MM.1S (cell line): ENCODE measurements around the gene BAIAP2L2.

ENCODE experiments used
- DNase-seq: peaks from one replicate; pipeline ENCODE4 v3.0.0-alpha.2; 2015
- H2AFZ ChIP-seq: fragments of 300-600 bp; sonication (generic); 2 replicates; pipeline ENCODE4 v1.6.0; 2016; ENCODE audit warnings: antibody characterized with exemption, low read length
- H3F3A ChIP-seq: fragments of 300-600 bp; sonication (generic); 2 replicates; pipeline ENCODE4 v1.6.1; 2016; ENCODE audit warnings: mild to moderate bottlenecking, antibody characterized with exemption, low read length, moderate library complexity, mixed read lengths; ENCODE audit not compliant: insufficient read depth
- H3K27ac ChIP-seq: fragments of 300-600 bp; sonication (generic); 2 replicates; pipeline ENCODE4 v1.5.1; 2016; ENCODE audit warnings: mild to moderate bottlenecking, low read length
- H3K27me3 ChIP-seq: fragments of 300-600 bp; sonication (generic); replicated peaks from 2 replicates; pipeline ENCODE4 v1.6.0; 2016; ENCODE audit warnings: low read length; ENCODE audit not compliant: insufficient read depth
- H3K36me3 ChIP-seq: fragments of 300-600 bp; sonication (generic); replicated peaks from 2 replicates; pipeline ENCODE4 v1.6.1; 2016; ENCODE audit warnings: mild to moderate bottlenecking, low read length, mixed read lengths; ENCODE audit not compliant: insufficient read depth
- H3K4me1 ChIP-seq: fragments of 300-600 bp; sonication (generic); 2 replicates; pipeline ENCODE4 v1.6.1; 2016; ENCODE audit warnings: low read length, mixed read lengths
- H3K4me2 ChIP-seq: fragments of 300-600 bp; sonication (generic); 2 replicates; pipeline ENCODE4 v1.6.0; 2016; ENCODE audit warnings: low read depth, low read length
- H3K4me3 ChIP-seq: fragments of 300-600 bp; sonication (generic); 2 replicates; pipeline ENCODE4 v1.5.1; 2016; ENCODE audit warnings: low read length, mixed read lengths
- H3K79me2 ChIP-seq: fragments of 300-600 bp; sonication (generic); 2 replicates; pipeline ENCODE4 v1.6.1; 2016; ENCODE audit warnings: mixed run types, low read length, mixed read lengths
- H3K9ac ChIP-seq: fragments of 300-600 bp; sonication (generic); 2 replicates; pipeline ENCODE4 v1.6.1; 2016; ENCODE audit warnings: low read length, mixed read lengths
- H3K9me2 ChIP-seq: fragments of 300-600 bp; sonication (generic); replicated peaks from 2 replicates; pipeline ENCODE4 v1.6.1; 2016; ENCODE audit warnings: mild to moderate bottlenecking, low read length, mixed read lengths; ENCODE audit not compliant: insufficient read depth
- H3K9me3 ChIP-seq: fragments of 300-600 bp; sonication (generic); replicated peaks from 2 replicates; pipeline ENCODE4 v1.6.1; 2016; ENCODE audit warnings: mild to moderate bottlenecking, low read length, mixed read lengths; ENCODE audit not compliant: insufficient read depth
- H4K20me1 ChIP-seq: fragments of 300-600 bp; sonication (generic); 2 replicates; pipeline ENCODE4 v1.6.1; 2016; ENCODE audit warnings: mild to moderate bottlenecking, low read length, moderate library complexity, mixed read lengths; ENCODE audit not compliant: insufficient read depth
- CTCF ChIP-seq: fragments of 300-600 bp; sonication (generic); IDR thresholded peaks from 2 replicates; pipeline ENCODE4 v1.5.1; 2016; ENCODE audit warnings: antibody characterized with exemption, low read length, mixed read lengths
- EZH2 ChIP-seq: fragments of 300-600 bp; sonication (generic); optimal IDR thresholded peaks from 2 replicates; pipeline ENCODE3; 2017; ENCODE audit warnings: low read depth, mild to moderate bottlenecking, antibody characterized with exemption, low read length, mixed read lengths
- EZH2phosphoT487 ChIP-seq: fragments of 300-600 bp; sonication (generic); IDR thresholded peaks from 2 replicates; pipeline ENCODE4 v1.6.1; 2018; ENCODE audit warnings: antibody characterized with exemption, low read length

BAIAP2L2 gene

GRCh38 chr22:38132794-38133193 lies 22.3 kb upstream of the BAIAP2L2 start:
- H3K4me3 ChIP-seq = no peak overlapping the region
- H4K20me1 ChIP-seq = no peaks in the 10 kb centered on the region
- H3K27ac ChIP-seq = no peak overlapping the region
- no peaks in the 10 kb centered on the region for H3K79me2 ChIP-seq
- TF ChIP-seq CTCF (no peak), EZH2phosphoT487 (no peak), EZH2 (no peak)
- no peak for DNase-seq
- no peak overlapping the region for H2AFZ ChIP-seq
- H3K9me3 ChIP-seq = no peaks in the 10 kb centered on the region
- H3F3A ChIP-seq = no peaks in the 10 kb centered on the region
- H3K9ac ChIP-seq = no peak overlapping the region
- H3K27me3 ChIP-seq = no peaks in the 10 kb centered on the region
- H3K9me2 ChIP-seq = no peaks in the 10 kb centered on the region
- H3K4me1 ChIP-seq = no peaks in the 10 kb centered on the region
- H3K36me3 ChIP-seq = no peaks in the 10 kb centered on the region
- H3K4me2 ChIP-seq = no peak overlapping the region

- no peaks in the 10 kb centered on the region for H3K79me2 ChIP-seq
- no peak overlapping the region for H3K4me2 ChIP-seq
- TF ChIP-seq CTCF (no peak), EZH2phosphoT487 (no peak), EZH2 (no peak)
- no peaks in the 10 kb centered on the region for H3K36me3 ChIP-seq
- no peaks in the 10 kb centered on the region for H3K27me3 ChIP-seq
- DNase-seq = no peak
- no peak overlapping the region for H2AFZ ChIP-seq
- H4K20me1 ChIP-seq = no peaks in the 10 kb centered on the region
- no peak overlapping the region for H3K27ac ChIP-seq
- no peaks in the 10 kb centered on the region for H3F3A ChIP-seq
- H3K9me2 ChIP-seq = no peaks in the 10 kb centered on the region
- no peak overlapping the region for H3K4me3 ChIP-seq
- H3K9me3 ChIP-seq = no peaks in the 10 kb centered on the region
- H3K4me1 ChIP-seq = no peaks in the 10 kb centered on the region
- H3K9ac ChIP-seq = no peak overlapping the region
Observed at GRCh38 chr22:38132136-38132535, 21.7 kb upstream of the BAIAP2L2 start.

- no peaks in the 10 kb centered on the region for H3K9me2 ChIP-seq
- no peak overlapping the region for H3K4me3 ChIP-seq
- no peak overlapping the region for H2AFZ ChIP-seq
- no peak overlapping the region for H3K9ac ChIP-seq
- H3K4me1 ChIP-seq = no peaks in the 10 kb centered on the region
- DNase-seq = no peak
- H3K79me2 ChIP-seq = no peaks in the 10 kb centered on the region
- TF ChIP-seq CTCF = no peak
- TF ChIP-seq EZH2 = no peak
- no peak for TF ChIP-seq EZH2phosphoT487
- no peak overlapping the region for H3K4me2 ChIP-seq
- no peaks in the 10 kb centered on the region for H3F3A ChIP-seq
- no peak overlapping the region for H3K27ac ChIP-seq
- H3K36me3 ChIP-seq = no peaks in the 10 kb centered on the region
- H3K27me3 ChIP-seq = no peaks in the 10 kb centered on the region
- H3K9me3 ChIP-seq = no peaks in the 10 kb centered on the region
- H4K20me1 ChIP-seq = no peaks in the 10 kb centered on the region
Observed at GRCh38 chr22:38131399-38131798, 20.9 kb upstream of the BAIAP2L2 start.

GRCh38 chr22:38129856-38130255 lies 19.4 kb upstream of the BAIAP2L2 start:
- no peaks in the 10 kb centered on the region for H3F3A ChIP-seq
- no peaks in the 10 kb centered on the region for H3K27me3 ChIP-seq
- no peaks in the 10 kb centered on the region for H3K9me2 ChIP-seq
- no peaks in the 10 kb centered on the region for H3K9me3 ChIP-seq
- H3K27ac ChIP-seq = no peak overlapping the region
- H3K4me3 ChIP-seq = no peak overlapping the region
- DNase-seq = no peak
- no peaks in the 10 kb centered on the region for H3K36me3 ChIP-seq
- no peak overlapping the region for H3K4me2 ChIP-seq
- TF ChIP-seq CTCF (no peak), EZH2phosphoT487 (no peak), EZH2 (no peak)
- H4K20me1 ChIP-seq = no peaks in the 10 kb centered on the region
- no peak overlapping the region for H2AFZ ChIP-seq
- no peak overlapping the region for H3K9ac ChIP-seq
- H3K79me2 ChIP-seq = no peaks in the 10 kb centered on the region
- H3K4me1 ChIP-seq = no peaks in the 10 kb centered on the region
